ENCODE results near the gene BPTF. TPM values are rescaled to one million over a fixed set of nuclear protein-coding genes. Genes with fewer than 3 reads are reported as not detected.
"Not testable (repeated sequence)": the region's sequence is repeated elsewhere in the genome, so short reads cannot be mapped to it uniquely, and the experiment has no call there.

The BPTF gene
- total RNA-seq, 4 donors from 2014 or later = 67.6 to 213 (median 102) TPM

DNA sequence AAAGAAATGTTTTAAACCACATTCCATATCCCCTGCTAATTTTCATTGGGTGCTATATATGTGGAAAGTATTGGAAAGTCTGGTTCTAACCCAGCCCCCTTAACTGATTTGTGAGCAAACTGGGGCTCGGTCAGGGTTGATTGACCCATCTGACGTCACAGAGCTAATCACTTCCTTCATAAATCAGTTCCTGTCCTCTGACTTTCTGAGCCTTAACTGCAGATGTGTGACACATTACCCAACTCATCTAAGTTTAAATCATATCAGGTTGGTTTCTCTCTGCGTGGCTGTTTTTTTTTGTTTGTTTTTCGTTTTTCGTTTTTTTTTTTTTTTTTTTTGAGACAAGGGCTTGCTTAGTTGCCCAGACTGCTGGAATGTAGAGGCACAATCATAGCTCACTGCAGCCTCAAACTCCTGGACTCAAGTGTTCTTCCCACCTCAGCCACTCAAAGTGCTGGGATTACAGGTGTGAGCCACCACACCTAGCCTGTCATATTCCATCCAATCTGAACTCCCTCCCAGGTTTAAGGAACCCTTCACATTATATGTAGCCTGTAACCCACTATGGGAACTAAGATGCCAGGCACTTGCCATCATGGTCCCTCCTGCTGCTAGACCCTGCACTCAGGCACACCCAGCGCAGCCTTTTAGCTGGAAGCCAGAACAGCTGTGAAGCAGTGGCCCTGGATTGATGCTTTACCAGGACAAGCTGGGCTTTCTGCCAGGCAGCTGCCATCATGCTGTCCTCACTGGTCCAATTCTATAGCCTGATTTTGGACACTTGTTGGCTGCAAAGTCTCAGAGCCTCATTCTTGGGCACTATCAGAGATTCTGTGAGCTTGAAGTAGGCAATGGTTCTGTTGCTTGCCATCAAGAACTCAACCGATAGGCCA lies 6.9 kb upstream of the BPTF start:
- TF ChIP-seq POLR2A (IDR thresholded peaks at IDR 0.05) (no peak), EP300 (IDR thresholded peaks at IDR 0.05) (no peak), POLR2AphosphoS5 (IDR thresholded peaks at IDR 0.05) (no peak)
- TF ChIP-seq, protein P1, sequence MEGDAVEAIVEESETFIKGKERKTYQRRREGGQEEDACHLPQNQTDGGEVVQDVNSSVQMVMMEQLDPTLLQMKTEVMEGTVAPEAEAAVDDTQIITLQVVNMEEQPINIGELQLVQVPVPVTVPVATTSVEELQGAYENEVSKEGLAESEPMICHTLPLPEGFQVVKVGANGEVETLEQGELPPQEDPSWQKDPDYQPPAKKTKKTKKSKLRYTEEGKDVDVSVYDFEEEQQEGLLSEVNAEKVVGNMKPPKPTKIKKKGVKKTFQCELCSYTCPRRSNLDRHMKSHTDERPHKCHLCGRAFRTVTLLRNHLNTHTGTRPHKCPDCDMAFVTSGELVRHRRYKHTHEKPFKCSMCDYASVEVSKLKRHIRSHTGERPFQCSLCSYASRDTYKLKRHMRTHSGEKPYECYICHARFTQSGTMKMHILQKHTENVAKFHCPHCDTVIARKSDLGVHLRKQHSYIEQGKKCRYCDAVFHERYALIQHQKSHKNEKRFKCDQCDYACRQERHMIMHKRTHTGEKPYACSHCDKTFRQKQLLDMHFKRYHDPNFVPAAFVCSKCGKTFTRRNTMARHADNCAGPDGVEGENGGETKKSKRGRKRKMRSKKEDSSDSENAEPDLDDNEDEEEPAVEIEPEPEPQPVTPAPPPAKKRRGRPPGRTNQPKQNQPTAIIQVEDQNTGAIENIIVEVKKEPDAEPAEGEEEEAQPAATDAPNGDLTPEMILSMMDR (IDR thresholded peaks at IDR 0.05) = no peak
- Histone ChIP-seq H3K4me1 (no peaks in the 10 kb centered on the region), H3K4me3 (no peak overlapping the region), H3K27me3 (no peaks in the 10 kb centered on the region), H3K36me3 (no peaks in the 10 kb centered on the region), H3K27ac (no peak overlapping the region), H3K9me3 (no peaks in the 10 kb centered on the region)
- 70% methylated on average over 7 of the region's 7 CpGs for WGBS
- DNase-seq (ENCODE audit: low spot score in 2 of 2) = peak in 1 of 2 donors; percentile 21

DNA sequence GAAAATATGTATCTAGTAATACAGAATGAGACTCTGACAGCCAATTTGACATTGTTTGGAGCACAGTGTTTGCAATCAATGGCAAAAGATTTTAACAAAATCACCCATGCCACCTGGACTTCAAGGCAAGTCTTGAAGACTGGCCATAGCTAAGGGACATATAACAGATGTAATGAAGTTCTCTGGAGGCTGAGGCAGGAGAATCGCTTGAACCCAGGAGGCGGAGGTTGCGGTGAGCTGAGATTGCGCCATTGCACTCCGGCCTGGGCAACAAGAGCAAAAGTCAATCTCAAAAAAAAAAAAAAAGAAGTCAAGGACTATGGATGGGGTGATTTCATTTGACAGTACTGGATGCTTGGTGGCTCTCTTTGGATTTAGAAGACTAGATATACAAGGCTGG lies 5.6 kb upstream of the BPTF start:
- Histone ChIP-seq H3K27ac (no peak overlapping the region), H3K36me3 (no peaks in the 10 kb centered on the region), H3K9me3 (no peaks in the 10 kb centered on the region), H3K4me3 (no peak overlapping the region), H3K4me1 (peaks cover 5% of the 10 kb centered on the region), H3K27me3 (no peaks in the 10 kb centered on the region)
- no peak for DNase-seq (ENCODE audit: low spot score in 2 of 2)
- WGBS = 96% methylated on average over 5 of the region's 5 CpGs
- no peak for TF ChIP-seq POLR2A (IDR thresholded peaks at IDR 0.05)
- TF ChIP-seq, protein P1 (IDR thresholded peaks at IDR 0.05) = no peak
- TF ChIP-seq POLR2AphosphoS5 (IDR thresholded peaks at IDR 0.05) = no peak
- no peak for TF ChIP-seq EP300 (IDR thresholded peaks at IDR 0.05)

DNA sequence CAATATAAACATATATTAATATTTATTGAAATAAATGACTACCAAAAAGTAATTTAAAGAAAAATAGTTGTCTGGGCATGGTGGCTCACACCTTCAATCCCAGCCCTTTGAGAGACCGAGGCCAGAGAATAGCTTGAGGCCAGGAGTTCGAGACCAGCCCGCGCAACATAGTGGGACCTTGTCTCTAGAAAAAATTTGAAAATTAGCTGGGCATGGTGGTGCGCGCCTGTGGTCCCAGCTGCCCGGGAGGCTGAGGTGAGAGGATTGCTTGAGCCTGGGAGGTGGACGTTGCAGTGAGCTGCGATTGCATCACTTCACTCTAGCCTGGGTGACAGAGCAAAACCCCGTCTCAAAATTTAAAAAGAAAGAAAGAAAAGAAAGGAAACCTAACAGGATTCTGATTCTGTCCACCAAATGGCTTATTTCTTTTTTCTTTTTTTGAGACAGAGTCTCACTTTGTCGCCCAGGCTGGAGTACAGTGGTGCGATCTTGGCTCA lies 3.4 kb upstream of the BPTF start:
- H3K4me1 ChIP-seq = peaks cover 14% of the 10 kb centered on the region
- no peaks in the 10 kb centered on the region for H3K9me3 ChIP-seq
- no peaks in the 10 kb centered on the region for H3K36me3 ChIP-seq
- WGBS = 90% methylated on average over 12 of the region's 12 CpGs
- H3K27me3 ChIP-seq = no peaks in the 10 kb centered on the region
- peak in 1 of 2 donors; percentile 24 for DNase-seq (ENCODE audit: low spot score in 2 of 2)
- TF ChIP-seq, protein P1 (IDR thresholded peaks at IDR 0.05) = no peak
- TF ChIP-seq EP300 (IDR thresholded peaks at IDR 0.05) (no peak), POLR2A (IDR thresholded peaks at IDR 0.05) (no peak), POLR2AphosphoS5 (IDR thresholded peaks at IDR 0.05) (no peak)
- no peak overlapping the region for H3K4me3 ChIP-seq
- no peak overlapping the region for H3K27ac ChIP-seq

DNA sequence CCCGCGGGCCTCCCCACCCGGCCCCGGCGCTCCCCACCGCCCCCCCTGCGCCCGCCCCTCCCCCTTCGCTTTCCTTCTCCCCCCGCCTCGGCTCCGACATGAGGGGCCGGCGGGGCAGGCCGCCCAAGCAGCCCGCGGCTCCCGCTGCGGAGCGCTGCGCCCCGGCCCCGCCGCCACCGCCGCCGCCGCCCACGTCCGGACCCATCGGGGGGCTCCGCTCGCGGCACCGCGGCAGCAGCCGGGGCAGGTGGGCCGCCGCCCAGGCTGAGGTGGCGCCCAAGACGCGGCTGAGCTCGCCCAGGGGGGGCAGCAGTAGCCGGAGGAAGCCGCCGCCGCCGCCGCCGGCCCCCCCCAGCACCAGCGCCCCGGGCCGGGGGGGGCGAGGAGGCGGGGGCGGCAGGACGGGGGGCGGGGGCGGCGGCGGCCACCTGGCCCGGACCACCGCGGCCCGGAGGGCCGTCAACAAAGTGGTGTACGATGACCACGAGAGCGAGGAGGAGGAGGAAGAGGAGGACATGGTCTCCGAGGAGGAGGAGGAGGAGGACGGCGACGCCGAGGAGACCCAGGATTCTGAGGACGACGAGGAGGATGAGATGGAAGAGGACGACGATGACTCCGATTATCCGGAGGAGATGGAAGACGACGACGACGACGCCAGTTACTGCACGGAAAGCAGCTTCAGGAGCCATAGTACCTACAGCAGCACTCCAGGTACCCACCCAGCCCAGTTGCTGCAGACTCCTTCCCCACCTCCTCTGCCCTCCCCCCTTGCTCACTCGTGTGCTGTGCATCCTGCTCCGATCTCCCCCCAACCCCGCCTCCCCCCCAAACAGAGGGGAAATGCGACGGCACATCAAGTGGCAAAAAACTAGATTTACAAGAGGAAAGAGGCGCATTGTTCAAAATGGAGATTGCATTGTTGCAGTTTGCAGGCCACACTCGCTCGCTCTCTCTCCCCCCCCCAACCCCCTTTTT lies 611 bp downstream of the BPTF start:
- not testable (repeated sequence) for H3K36me3 ChIP-seq, H3K9me3 ChIP-seq, H3K27me3 ChIP-seq
- DNase-seq (ENCODE audit: low spot score in 2 of 2) = peak; percentile 65 to 79
- WGBS = under 1% methylated on average over 52 of the region's 94 CpGs
- peak overlapping the region; percentile 88 for H3K4me3 ChIP-seq
- peak overlapping the region; percentile 99 for H3K27ac ChIP-seq
- peaks cover 54% of the 10 kb centered on the region for H3K4me1 ChIP-seq

DNA sequence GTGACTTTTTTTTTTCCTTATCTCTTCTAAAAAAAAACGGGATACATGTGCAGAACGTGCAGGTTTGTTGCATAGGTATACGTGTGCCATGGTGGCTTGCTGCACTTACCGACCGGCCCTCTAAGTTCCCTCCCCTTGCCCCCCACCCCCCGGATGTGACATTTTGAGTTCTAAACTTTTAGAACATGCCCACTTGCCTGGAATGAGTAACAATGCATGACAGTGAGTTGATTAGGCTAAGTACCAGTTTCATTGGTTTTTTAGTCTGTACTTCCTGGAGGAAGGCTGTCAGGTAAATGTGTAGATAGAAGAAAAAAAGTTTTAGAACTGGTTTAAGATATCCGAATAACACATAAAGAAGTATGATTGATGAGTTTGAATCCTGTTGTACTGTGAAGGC lies 4.0 kb downstream of the BPTF start:
- no peak overlapping the region for H3K4me3 ChIP-seq
- no peak overlapping the region for H3K27ac ChIP-seq
- TF ChIP-seq POLR2AphosphoS5 (IDR thresholded peaks at IDR 0.05) = no peak
- no peak for TF ChIP-seq POLR2A (IDR thresholded peaks at IDR 0.05)
- TF ChIP-seq, protein P1 (IDR thresholded peaks at IDR 0.05) = no peak
- no peak for TF ChIP-seq EP300 (IDR thresholded peaks at IDR 0.05)
- no peak for DNase-seq (ENCODE audit: low spot score in 2 of 2)
- H3K9me3 ChIP-seq = no peaks in the 10 kb centered on the region
- H3K36me3 ChIP-seq = no peaks in the 10 kb centered on the region
- no peaks in the 10 kb centered on the region for H3K27me3 ChIP-seq
- H3K4me1 ChIP-seq = peaks cover 62% of the 10 kb centered on the region
- 14% methylated on average over 7 of the region's 7 CpGs for WGBS

Data from suprapubic skin (tissue), 4 donors.